ENCODE measurements around the gene HMSD. TPM values are rescaled to one million over a fixed set of nuclear protein-coding genes. Genes with fewer than 3 reads are reported as not detected.

Gene HMSD
- total RNA-seq, 6 donors from 2014 or later: 0.30 to 2.9 (median 1.0) TPM; not detected in 2

DNA sequence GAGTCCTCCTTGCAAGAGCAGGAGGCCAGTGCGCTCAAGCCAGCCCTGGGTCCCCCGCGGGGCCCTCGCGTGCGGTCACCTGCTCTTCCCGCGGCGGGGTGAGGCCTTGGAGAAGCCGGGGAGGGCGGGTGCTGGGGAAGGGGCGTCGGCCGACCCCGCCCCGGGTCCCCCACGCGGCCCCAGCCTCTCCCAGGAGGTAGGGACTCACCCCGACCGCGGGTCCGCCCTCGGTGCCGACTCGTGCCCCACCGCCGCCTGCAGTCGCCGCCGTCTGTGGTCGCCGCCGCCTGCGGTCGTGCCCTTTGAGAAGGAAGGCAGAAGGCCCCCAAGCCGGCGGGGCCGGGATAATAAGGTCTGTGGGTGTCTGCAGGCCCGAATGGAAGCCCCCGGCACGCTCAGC lies 53.5 kb downstream of the HMSD start:
- TF ChIP-seq POLR2A (IDR thresholded peaks at IDR 0.05) (no peak), EP300 (IDR thresholded peaks at IDR 0.05) (no peak), POLR2AphosphoS5 (IDR thresholded peaks at IDR 0.05) (no peak)
- TF ChIP-seq, protein P1, sequence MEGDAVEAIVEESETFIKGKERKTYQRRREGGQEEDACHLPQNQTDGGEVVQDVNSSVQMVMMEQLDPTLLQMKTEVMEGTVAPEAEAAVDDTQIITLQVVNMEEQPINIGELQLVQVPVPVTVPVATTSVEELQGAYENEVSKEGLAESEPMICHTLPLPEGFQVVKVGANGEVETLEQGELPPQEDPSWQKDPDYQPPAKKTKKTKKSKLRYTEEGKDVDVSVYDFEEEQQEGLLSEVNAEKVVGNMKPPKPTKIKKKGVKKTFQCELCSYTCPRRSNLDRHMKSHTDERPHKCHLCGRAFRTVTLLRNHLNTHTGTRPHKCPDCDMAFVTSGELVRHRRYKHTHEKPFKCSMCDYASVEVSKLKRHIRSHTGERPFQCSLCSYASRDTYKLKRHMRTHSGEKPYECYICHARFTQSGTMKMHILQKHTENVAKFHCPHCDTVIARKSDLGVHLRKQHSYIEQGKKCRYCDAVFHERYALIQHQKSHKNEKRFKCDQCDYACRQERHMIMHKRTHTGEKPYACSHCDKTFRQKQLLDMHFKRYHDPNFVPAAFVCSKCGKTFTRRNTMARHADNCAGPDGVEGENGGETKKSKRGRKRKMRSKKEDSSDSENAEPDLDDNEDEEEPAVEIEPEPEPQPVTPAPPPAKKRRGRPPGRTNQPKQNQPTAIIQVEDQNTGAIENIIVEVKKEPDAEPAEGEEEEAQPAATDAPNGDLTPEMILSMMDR (IDR thresholded peaks at IDR 0.05): no peak
- H3K27ac ChIP-seq: no peak overlapping the region
- WGBS, 2 donors: 41 to 70% methylated on average over 13 to 23 of the region's 41 CpGs
- no peaks in the 10 kb centered on the region for H3K9me3 ChIP-seq
- H3K27me3 ChIP-seq: peaks cover 0 to 7% (median 0%) of the 10 kb centered on the region in 4 donors
- ATAC-seq (ENCODE audit: low FRiP score in 2 of 2) (no peak), DNase-seq (peak in 1 of 2 donors; percentile 79)
- no peaks in the 10 kb centered on the region for H3K36me3 ChIP-seq
- H3K4me3 ChIP-seq: no peak overlapping the region
- H3K4me1 ChIP-seq: no peaks in the 10 kb centered on the region

DNA sequence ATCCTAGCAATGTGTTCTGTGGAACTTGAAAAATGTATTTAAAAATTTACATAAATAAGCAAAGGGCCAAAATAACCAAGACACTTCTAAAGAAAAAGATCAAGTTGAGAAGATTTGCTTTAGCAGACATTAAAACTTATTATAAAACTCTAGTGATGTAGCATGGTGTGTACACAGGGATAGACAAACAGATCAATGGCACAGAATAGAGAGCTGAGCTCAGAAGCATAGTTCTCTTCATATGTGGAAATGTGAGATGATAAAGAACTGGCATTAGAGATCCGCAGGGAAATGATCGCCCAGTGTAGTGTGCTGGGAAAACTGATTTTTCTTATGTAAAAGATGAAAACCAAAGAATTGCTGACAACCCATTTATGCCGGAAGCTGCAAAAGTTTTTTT lies 60.2 kb downstream of the HMSD start:
- 97% methylated on average over 3 of the region's 3 CpGs for WGBS, 2 donors
- ATAC-seq (ENCODE audit: low FRiP score in 2 of 2): no peak

More for the DNA sequence above, 60.2 kb downstream of the HMSD start:
- no peaks in the 10 kb centered on the region for H3K9me3 ChIP-seq
- H3K4me3 ChIP-seq: no peak overlapping the region
- TF ChIP-seq, protein P1 (IDR thresholded peaks at IDR 0.05): no peak
- no peak for TF ChIP-seq EP300 (IDR thresholded peaks at IDR 0.05)
- TF ChIP-seq POLR2A (IDR thresholded peaks at IDR 0.05): no peak
- TF ChIP-seq POLR2AphosphoS5 (IDR thresholded peaks at IDR 0.05): no peak
- H3K27ac ChIP-seq: no peak overlapping the region
- H3K27me3 ChIP-seq: no peaks in the 10 kb centered on the region
- no peaks in the 10 kb centered on the region for H3K4me1 ChIP-seq
- no peak for DNase-seq
- H3K36me3 ChIP-seq: no peaks in the 10 kb centered on the region

Other genes with a start within 250 kb of the HMSD start
- gene SERPINB11, start 246.3 kb upstream of the HMSD start, total RNA-seq: 10 to 100 TPM in 1 of 6 donors, under 1 TPM in 1, not detected in 4; 0.46 to 12.8 TPM
- 1 to 10 TPM in 1 of 6 donors, not detected in 5; 1.3 TPM for gene SERPINB7, start 173.9 kb upstream of the HMSD start, total RNA-seq
- under 1 TPM in 2 of 6 donors, not detected in 4; 0.49 to 0.61 TPM for gene SERPINB2, start 61.6 kb upstream of the HMSD start, total RNA-seq
- gene SERPINB10, start 41.3 kb upstream of the HMSD start, total RNA-seq: under 1 TPM in 2 of 6 donors, not detected in 4; 0.11 to 0.30 TPM
- gene SERPINB8, start 20.8 kb downstream of the HMSD start, total RNA-seq: 10 to 100 TPM in 5 of 6 donors, 1 to 10 TPM in 1; 8.4 to 33.7 (median 22.4) TPM
- gene LINC00305, start 199.8 kb downstream of the HMSD start, total RNA-seq: not detected

Data from upper lobe of left lung (tissue), 6 donors.